Medulla oblongata (tissue), 1 donor: Measurements from ENCODE around the gene PRPF40B.

Source experiments
- DNase-seq: peaks from one replicate; pipeline ENCODE4 v3.0.0-alpha.2; 2015; ENCODE audit errors: extremely low spot score

The PRPF40B gene

DNA sequence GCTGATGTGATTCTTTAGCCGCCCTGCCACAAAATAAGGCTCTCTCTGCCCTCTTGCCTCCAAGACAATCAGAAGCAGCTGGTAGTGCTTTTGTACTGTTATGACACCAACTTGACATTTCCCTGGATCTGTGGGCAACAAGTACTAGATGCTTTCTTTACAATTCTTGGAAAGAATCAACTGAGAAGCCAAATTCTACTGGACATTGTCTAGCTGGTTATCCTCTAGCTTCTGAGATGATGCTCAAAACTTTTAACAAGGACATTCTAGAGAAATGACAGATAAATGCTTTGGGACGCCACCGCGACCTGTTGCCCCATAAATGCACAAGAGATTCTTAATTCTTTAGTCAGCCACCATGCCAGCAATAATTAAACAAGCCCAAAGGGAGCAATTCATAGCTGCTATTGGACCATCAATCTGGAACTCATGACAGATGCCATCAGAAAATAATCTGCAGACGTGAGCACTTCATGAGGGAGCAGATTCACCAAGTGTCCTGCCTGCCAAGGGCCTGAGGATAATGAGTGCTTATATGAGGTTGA is 61.0 kb downstream of the PRPF40B start:
- no peak for DNase-seq

DNA sequence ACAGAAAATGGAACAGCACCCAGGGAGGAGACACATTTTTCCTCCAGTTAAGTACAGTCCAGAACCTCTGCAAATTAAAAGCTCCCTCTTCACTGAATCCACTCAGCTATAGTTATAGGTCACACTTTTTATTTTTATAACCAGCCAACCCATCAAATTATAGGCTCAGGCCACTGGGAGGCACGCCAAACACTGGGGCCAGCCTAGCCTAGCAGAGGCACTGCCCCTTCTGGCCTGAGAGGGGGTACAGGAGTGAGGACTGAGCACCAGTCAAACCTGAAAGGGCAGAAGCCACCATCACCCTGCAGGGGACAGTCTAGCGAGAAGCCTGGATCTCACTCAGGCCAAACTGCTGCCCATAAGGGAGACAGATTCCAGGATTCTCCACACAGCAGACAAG is 64.6 kb downstream of the PRPF40B start:
- DNase-seq, result no peak

DNA sequence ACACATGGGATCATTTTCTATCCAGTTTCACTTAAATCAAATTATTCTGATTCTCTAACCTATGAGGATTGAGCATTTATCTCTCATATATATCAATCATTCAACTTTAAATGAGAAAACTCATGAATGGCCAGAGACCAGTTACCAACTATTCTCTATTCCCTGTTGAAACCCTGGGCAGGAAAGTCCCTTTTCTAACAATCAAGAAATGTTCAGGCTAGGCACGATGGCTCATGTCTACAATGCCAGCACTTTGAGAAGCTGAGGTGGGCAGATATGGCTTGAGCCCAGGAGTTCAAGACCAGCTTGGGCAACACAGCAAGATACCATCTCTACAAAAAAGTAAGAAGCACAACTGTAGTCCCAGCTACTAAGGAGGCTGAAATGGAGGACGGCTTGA is 65.9 kb downstream of the PRPF40B start:
- DNase-seq, result no peak

DNA sequence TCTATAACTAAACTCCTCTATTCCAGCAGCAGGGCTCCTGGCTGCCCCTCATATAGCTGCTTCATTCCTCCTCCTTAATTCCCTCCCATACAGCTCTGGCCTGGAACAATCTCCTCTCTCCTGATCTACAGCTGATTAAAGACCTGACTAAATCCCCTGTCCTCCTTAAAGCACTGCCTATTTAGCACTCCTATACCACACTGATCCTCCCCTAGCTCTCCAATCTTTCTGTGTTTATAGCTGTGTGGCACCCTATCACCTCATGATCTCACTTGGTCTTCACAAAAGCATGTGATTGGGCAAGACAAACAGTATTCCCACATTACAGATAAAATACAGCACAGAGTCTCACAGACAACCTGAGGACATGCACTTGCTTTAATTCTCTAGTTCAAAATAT is 66.4 kb downstream of the PRPF40B start:
- no peak for DNase-seq

DNA sequence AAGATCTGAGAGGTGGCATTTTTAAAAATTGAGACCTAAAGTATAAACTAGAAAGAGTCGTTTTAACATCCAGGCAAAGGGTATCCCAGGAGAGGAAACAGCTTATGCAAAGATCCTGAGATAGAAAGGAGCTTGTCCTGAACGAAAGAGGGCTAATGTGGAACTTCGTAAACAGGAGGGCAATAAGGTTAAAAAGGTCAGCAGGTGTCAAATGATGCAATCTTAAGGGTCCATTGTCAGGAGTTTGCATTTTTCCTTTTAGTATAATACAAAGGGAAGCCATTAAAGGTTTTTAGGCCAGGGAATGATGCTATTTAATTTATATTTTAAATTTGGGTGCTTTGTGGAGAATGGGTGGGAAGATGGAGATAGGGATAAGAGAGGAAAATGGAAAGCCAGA is 69.5 kb downstream of the PRPF40B start:
- DNase-seq, result no peak

DNA sequence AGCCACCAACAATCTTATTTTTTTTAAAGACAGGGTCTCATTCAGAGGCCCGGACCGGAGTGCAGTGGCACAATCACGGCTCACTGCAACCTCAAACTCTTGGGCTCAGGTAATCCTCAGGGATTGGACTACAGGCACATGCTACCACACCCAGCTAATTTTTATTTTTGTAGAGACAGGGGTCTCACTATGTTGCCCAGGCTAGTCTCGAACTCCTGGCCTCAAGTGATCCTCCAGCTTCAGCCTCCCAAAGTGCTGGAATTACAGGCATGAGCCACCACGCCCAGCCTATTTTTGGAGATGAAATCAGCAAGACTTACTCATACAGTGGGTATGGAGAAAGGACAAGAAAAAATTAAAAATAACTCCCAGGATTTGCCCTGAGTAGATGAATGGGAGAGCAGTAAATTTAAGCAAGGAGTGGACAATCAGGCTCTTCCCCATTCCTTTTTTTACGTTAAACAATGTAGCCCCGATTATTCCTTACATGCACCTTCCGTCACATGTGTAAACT is 70.6 kb downstream of the PRPF40B start:
- no peak for DNase-seq
